H1 (cell line): Measurements from ENCODE around the gene RNF8. TPM values are rescaled to one million over a fixed set of nuclear protein-coding genes. Genes with fewer than 3 reads are reported as not detected.

ENCODE experiments used
- CTCF ChIA-PET: fragments of 300-600 bp; sonication (Branson Sonifier 250); formaldehyde crosslinking; loops from one replicate; lab custom pipeline; 2021; ENCODE audit not compliant: partially characterized antibody; lab: Charles Lee
- POLR2A ChIA-PET: fragments of 300-600 bp; sonication (Branson Sonifier 250); formaldehyde crosslinking; loops from one replicate; lab custom pipeline; 2021; ENCODE audit warnings: inconsistent platforms; ENCODE audit not compliant: partially characterized antibody; lab: Charles Lee
- DNase-seq, 2 experiments: peaks; one replicate each; pipeline versions ENCODE4 v3.0.0 to v3.0.0-alpha.2; 2010 to 2022; ENCODE audit warnings: low spot score in 2 of 2, low read depth in 1 of 2, mixed read lengths in 1 of 2
- FAIRE-seq: peaks from 2 replicates; lab custom pipeline; 2011; peaks lifted over from hg19 to GRCh38; lab: Jason Lieb, UNC
- H2AFZ ChIP-seq: 2 replicates; pipeline ENCODE4 v1.8.1; 2012; ENCODE audit warnings: low read length, inconsistent platforms
- H2AK5ac ChIP-seq: 2 replicates; pipeline ENCODE4 v1.6.1; 2013; ENCODE audit warnings: low read depth, low read length
- H2BK120ac ChIP-seq: replicated peaks from 2 replicates; pipeline ENCODE3; 2013; ENCODE audit warnings: low read depth, low read length, inconsistent platforms
- H2BK12ac ChIP-seq: 2 replicates; pipeline ENCODE4 v1.6.1; 2013; ENCODE audit warnings: low read depth, low read length
- H2BK15ac ChIP-seq: 2 replicates; pipeline ENCODE4 v1.6.1; 2013; ENCODE audit warnings: low read length
- H2BK20ac ChIP-seq: 2 replicates; pipeline ENCODE4 v1.6.1; 2013; ENCODE audit warnings: low read length
- H2BK5ac ChIP-seq: 2 replicates; pipeline ENCODE4 v1.6.1; 2013; ENCODE audit warnings: low read depth, low read length
- H3K14ac ChIP-seq: 2 replicates; pipeline ENCODE4 v1.6.1; 2013; ENCODE audit warnings: inconsistent platforms; ENCODE audit not compliant: insufficient read length
- H3K18ac ChIP-seq: 2 replicates; pipeline ENCODE4 v1.6.1; 2013; ENCODE audit warnings: low read length; ENCODE audit errors: extremely low read depth
- H3K23ac ChIP-seq: 2 replicates; pipeline ENCODE4 v1.6.1; 2013; ENCODE audit warnings: inconsistent platforms; ENCODE audit not compliant: insufficient read length
- H3K23me2 ChIP-seq: 2 replicates; pipeline ENCODE4 v1.6.1; 2013; ENCODE audit warnings: low read depth, low read length
- H3K27ac ChIP-seq: 2 replicates; pipeline ENCODE4 v1.6.1; 2011; ENCODE audit warnings: low read depth, low read length, inconsistent platforms
- H3K27me3 ChIP-seq, 4 experiments: replicated peaks in 1 of 4; 1 replicate in 1 of 4; 2 replicates in 3 of 4; pipeline versions ENCODE4 v1.6.1 to v1.8.1; 2011 to 2013; ENCODE audit warnings: low read length in 3 of 4, mild to moderate bottlenecking in 3 of 4, inconsistent platforms in 2 of 4, mixed read lengths in 2 of 4, moderate library complexity in 1 of 4; ENCODE audit not compliant: control insufficient read depth in 3 of 4, insufficient read depth in 3 of 4; ENCODE audit errors: extremely low read depth in 1 of 4
- H3K36me3 ChIP-seq, 4 experiments: 2 replicates each; pipeline versions ENCODE4 v1.6.1 to v1.8.1; 2011 to 2013; ENCODE audit warnings: mild to moderate bottlenecking in 4 of 4, low read length in 3 of 4, moderate library complexity in 2 of 4, control low read depth in 1 of 4, inconsistent platforms in 1 of 4; ENCODE audit not compliant: insufficient read depth in 4 of 4, control insufficient read depth in 2 of 4
- H3K4ac ChIP-seq: replicated peaks from 2 replicates; pipeline ENCODE3; 2013; ENCODE audit warnings: low read length, low read depth, mixed read lengths, inconsistent platforms; ENCODE audit not compliant: insufficient read length
- H3K4me1 ChIP-seq, 4 experiments: replicated peaks in 1 of 4; 1 replicate in 1 of 4; 2 replicates in 3 of 4; pipeline versions ENCODE4 v1.6.1 to v1.8.1; 2011 to 2013; ENCODE audit warnings: low read length in 3 of 4, inconsistent platforms in 2 of 4, mixed read lengths in 1 of 4; ENCODE audit not compliant: insufficient read depth in 4 of 4, control insufficient read depth in 3 of 4
- H3K4me2 ChIP-seq, 2 experiments: 2 replicates each; pipeline versions ENCODE4 v1.6.1 to v1.8.1; 2011 to 2013; ENCODE audit warnings: low read depth in 2 of 2, low read length in 2 of 2, control low read depth in 1 of 2, inconsistent platforms in 1 of 2, mild to moderate bottlenecking in 1 of 2; ENCODE audit not compliant: insufficient read depth in 1 of 2
- H3K4me3 ChIP-seq, 4 experiments: fragments of 200-600, 300-600 bp in 1 of 4; sonication (generic), shearing (Covaris generic), sonication (Bioruptor Twin) in 1 of 4; 2 replicates each; pipeline versions ENCODE4 v1.5.1 to v1.8.1; 2011 to 2016; ENCODE audit warnings: low read length in 4 of 4, low read depth in 3 of 4, control low read depth in 2 of 4, inconsistent platforms in 2 of 4, mild to moderate bottlenecking in 2 of 4, mixed read lengths in 1 of 4, moderate library complexity in 1 of 4; ENCODE audit not compliant: insufficient read depth in 2 of 4; ENCODE audit errors: extremely low read depth in 1 of 4
- H3K56ac ChIP-seq: replicated peaks from 2 replicates; pipeline ENCODE3; 2013; ENCODE audit warnings: low read depth, mild to moderate bottlenecking, mixed read lengths, low read length, inconsistent platforms; ENCODE audit not compliant: insufficient read length
- H3K79me1 ChIP-seq: 2 replicates; pipeline ENCODE4 v1.6.1; 2013; ENCODE audit warnings: low read depth, low read length, control low read depth
- H3K79me2 ChIP-seq, 2 experiments: 2 replicates each; pipeline versions ENCODE4 v1.6.1 to v1.8.1; 2012 to 2013; ENCODE audit warnings: low read length in 2 of 2, mild to moderate bottlenecking in 2 of 2, inconsistent platforms in 1 of 2; ENCODE audit not compliant: insufficient read depth in 2 of 2, control insufficient read depth in 1 of 2
- H3K9ac ChIP-seq, 4 experiments: replicated peaks in 1 of 4; 1 replicate in 1 of 4; 2 replicates in 3 of 4; pipeline versions ENCODE4 v1.6.1 to v1.8.1; 2011 to 2013; ENCODE audit warnings: low read depth in 3 of 4, low read length in 3 of 4, control low read depth in 2 of 4, mild to moderate bottlenecking in 2 of 4, moderate library complexity in 2 of 4, inconsistent platforms in 1 of 4; ENCODE audit errors: extremely low read depth in 1 of 4
- H3K9me3 ChIP-seq, 2 experiments: 2 replicates each; pipeline versions ENCODE4 v1.6.1 to v1.8.1; 2012 to 2013; ENCODE audit warnings: mild to moderate bottlenecking in 2 of 2, moderate library complexity in 2 of 2, control low read depth in 1 of 2, inconsistent platforms in 1 of 2, low read depth in 1 of 2, low read length in 1 of 2, mixed read lengths in 1 of 2; ENCODE audit not compliant: insufficient read depth in 2 of 2
- H4K20me1 ChIP-seq, 2 experiments: replicated peaks in 1 of 2; 2 replicates each; pipeline versions ENCODE3 to v1.8.1; 2011 to 2013; ENCODE audit warnings: inconsistent platforms in 2 of 2, low read length in 2 of 2, mild to moderate bottlenecking in 1 of 2; ENCODE audit not compliant: insufficient read depth in 2 of 2, control insufficient read depth in 1 of 2
- H4K5ac ChIP-seq: 2 replicates; pipeline ENCODE4 v1.6.1; 2013; ENCODE audit warnings: low read length, low read depth, mixed read lengths, inconsistent platforms; ENCODE audit not compliant: insufficient read length
- H4K8ac ChIP-seq: 2 replicates; pipeline ENCODE4 v1.8.0; 2013; ENCODE audit warnings: mild to moderate bottlenecking, moderate library complexity, low read length, inconsistent platforms; ENCODE audit not compliant: insufficient read depth; ENCODE audit errors: extremely low read depth
- H4K91ac ChIP-seq: replicated peaks from 2 replicates; pipeline ENCODE3; 2013; ENCODE audit warnings: low read length, mixed read lengths, inconsistent platforms; ENCODE audit not compliant: insufficient read length
- ASH2L ChIP-seq: fragments of 200-600, 300-600 bp; sonication (generic); IDR thresholded peaks from one replicate; pipeline ENCODE4 v1.7.1; 2017; ENCODE audit warnings: low read length
- BACH1 ChIP-seq: IDR thresholded peaks from 2 replicates; pipeline ENCODE4 v1.6.1; 2012; ENCODE audit warnings: low read length, improper control_type of control experiment
- BCL11A ChIP-seq, 2 experiments: IDR thresholded peaks; one replicate each; pipeline ENCODE4 v1.6.1; 2011; ENCODE audit warnings: low read depth in 2 of 2, low read length in 2 of 2, mild to moderate bottlenecking in 2 of 2
- CEBPB ChIP-seq: IDR thresholded peaks from 2 replicates; pipeline ENCODE4 v1.6.1; 2012; ENCODE audit warnings: low read depth, low read length
- CREB1 ChIP-seq: IDR thresholded peaks from 2 replicates; pipeline ENCODE4 v1.6.1; 2012; ENCODE audit warnings: inconsistent platforms
- EGR1 ChIP-seq: IDR thresholded peaks from 2 replicates; pipeline ENCODE4 v1.6.1; 2011; ENCODE audit warnings: low read depth, low read length, borderline replicate concordance
- HDAC6 ChIP-seq: IDR thresholded peaks from one replicate; pipeline ENCODE4 v1.7.1; 2012; ENCODE audit warnings: low read depth, mild to moderate bottlenecking, inconsistent platforms, low read length, moderate library complexity
- JUND ChIP-seq: IDR thresholded peaks from 2 replicates; pipeline ENCODE4 v1.6.1; 2011; ENCODE audit warnings: mild to moderate bottlenecking, improper control_type of control experiment, low read length
- KDM1A ChIP-seq: fragments of 200-600, 300-600 bp; sonication (generic); IDR thresholded peaks from 2 replicates; pipeline ENCODE4 v1.7.1; 2016; ENCODE audit warnings: mild to moderate bottlenecking, low read length, borderline replicate concordance
- KDM4A ChIP-seq: IDR thresholded peaks from one replicate; pipeline ENCODE4 v1.7.1; 2012; ENCODE audit warnings: low read depth, mild to moderate bottlenecking, moderate library complexity, low read length, inconsistent platforms; ENCODE audit not compliant: severe bottlenecking
- MAFK ChIP-seq: IDR thresholded peaks from 2 replicates; pipeline ENCODE4 v1.6.1; 2012; ENCODE audit warnings: low read depth, mild to moderate bottlenecking, improper control_type of control experiment, low read length
- PHF8 ChIP-seq: fragments of 200-600 bp; sonication (generic); conservative IDR thresholded peaks from 2 replicates; pipeline ENCODE4 v1.7.1; 2012; ENCODE audit warnings: low read depth, mild to moderate bottlenecking, inconsistent platforms, low read length, moderate library complexity
- POLR2AphosphoS5 ChIP-seq: IDR thresholded peaks from 2 replicates; pipeline ENCODE4 v1.6.1; 2011; ENCODE audit warnings: low read depth, low read length
- RFX5 ChIP-seq: IDR thresholded peaks from 2 replicates; pipeline ENCODE4 v1.6.1; 2011; ENCODE audit warnings: low read depth, low read length, improper control_type of control experiment, borderline replicate concordance
- SIN3A ChIP-seq, 2 experiments: IDR thresholded peaks in 1 of 2; conservative IDR thresholded peaks in 1 of 2; 2 replicates each; pipeline ENCODE4 v1.6.1; 2011 to 2012; ENCODE audit warnings: low read length in 2 of 2, improper control_type of control experiment in 1 of 2, low read depth in 1 of 2, mild to moderate bottlenecking in 1 of 2
- SIX5 ChIP-seq: IDR thresholded peaks from 2 replicates; pipeline ENCODE4 v1.6.1; 2011; ENCODE audit warnings: mild to moderate bottlenecking, low read depth, low read length
- SRF ChIP-seq: IDR thresholded peaks from 2 replicates; pipeline ENCODE4 v1.6.1; 2011; ENCODE audit warnings: mild to moderate bottlenecking, low read depth, low read length, moderate library complexity
- WGBS, 2 experiments: shearing (Covaris generic) in 1 of 2; methylation state at CpG; one replicate each; pipeline versions ENCODE4 v1.1.6 to v1.1.7; 2013 to 2015; ENCODE audit warnings: low lambda C conversion rate in 2 of 2, mixed read lengths in 2 of 2, inconsistent platforms in 1 of 2, low coverage in 1 of 2, missing lambda C conversion rate in 1 of 2; ENCODE audit not compliant: insufficient replicate concordance in 2 of 2, insufficient coverage in 1 of 2, insufficient read length in 1 of 2; ENCODE audit errors: extremely low coverage in 1 of 2, missing lambda C conversion rate in 1 of 2; 5-methylcytosine and 5-hydroxymethylcytosine counted together
- polyA plus RNA-seq, 7 experiments: library from polyadenylated mRNA; depleted of rRNA in 3 of 7; stranded (reverse) in 5 of 7; unstranded in 2 of 7; fragments of >200 nt in 5 of 7; fragments of 200-250 nt in 2 of 7; gene quantifications; 1 replicate in 5 of 7; 2 replicates in 1 of 7; 4 replicates in 1 of 7; pipeline versions ENCODE4 v1.2.1 to v1.2.3, GENCODE V29; 2011 to 2013; ENCODE audit warnings: missing spikeins in 2 of 7, mixed read lengths in 2 of 7
- total RNA-seq: library from RNA; stranded (reverse); fragmentation: NEBNext Ultra II Directional; extraction: Animal tissue kit (Norgen Biotek cat#: 25700); gene quantifications from 2 replicates; pipeline ENCODE4 v1.2.1, GENCODE V29; 2021

Gene RNF8
- total and polyA plus RNA-seq, 2 of the 8 experiments (the other 6 are each of a cell fraction or from before 2014, with no cell fraction given), result 20.3 to 44.7 TPM

- no peak for DNase-seq
- no peaks in the 10 kb centered on the region for H3K23me2 ChIP-seq
- no peak overlapping the region for H2BK5ac ChIP-seq
- H2BK120ac ChIP-seq, result no peak overlapping the region
- no peak overlapping the region for H2BK15ac ChIP-seq
- H3K79me2 ChIP-seq, result no peaks in the 10 kb centered on the region
- no peak overlapping the region for H2BK20ac ChIP-seq
- no peak overlapping the region for H3K27ac ChIP-seq
- H3K79me1 ChIP-seq, result no peaks in the 10 kb centered on the region
- 87% methylated on average over 4 of the region's 4 CpGs; no CpG with 5 or more reads in 1 of the 2 experiments for WGBS, 2 experiments
- H3K4me1 ChIP-seq, result no peaks in the 10 kb centered on the region
- H4K8ac ChIP-seq, result no peak overlapping the region
- ChIA-PET POLR2A (no interaction called here), CTCF (no interaction called here)
- no peak overlapping the region for H2AFZ ChIP-seq
- H3K27me3 ChIP-seq, result no peaks in the 10 kb centered on the region; a peak in 2 of 7 replicates
- H3K14ac ChIP-seq, result no peak overlapping the region
- H3K4me2 ChIP-seq, result no peak overlapping the region
- no peak overlapping the region for H3K23ac ChIP-seq
- no peaks in the 10 kb centered on the region for H3K9me3 ChIP-seq
- no peaks in the 10 kb centered on the region for H3K36me3 ChIP-seq
- H4K20me1 ChIP-seq, result no peaks in the 10 kb centered on the region
- no peak for FAIRE-seq
- H2BK12ac ChIP-seq, result no peak overlapping the region
- no peak overlapping the region for H4K5ac ChIP-seq
- H3K56ac ChIP-seq, result no peak overlapping the region
- TF ChIP-seq RFX5, result no peak
- TF ChIP-seq ASH2L, result no peak
- no peak for TF ChIP-seq BCL11A (IDR thresholded peaks at IDR 0.05; ENCODE audit: low read depth in 2 of 2, low read length in 2 of 2)
- no peak for TF ChIP-seq SIN3A (conservative IDR thresholded peaks at IDR 0.05 in 1 of 2, IDR thresholded peaks at IDR 0.05 in 1 of 2; ENCODE audit: low read depth in 1 of 2, low read length in 2 of 2)
- TF ChIP-seq EGR1, result no peak
- no peak for TF ChIP-seq KDM4A
- no peak for TF ChIP-seq MAFK
- TF ChIP-seq SRF, result no peak
- no peak for TF ChIP-seq JUND
- no peak for TF ChIP-seq BACH1
- no peak for TF ChIP-seq CEBPB
- TF ChIP-seq SIX5, result no peak
- no peak for TF ChIP-seq POLR2AphosphoS5
- no peak for TF ChIP-seq HDAC6
- no peak for TF ChIP-seq KDM1A
- TF ChIP-seq CREB1, result no peak
- no peak for TF ChIP-seq PHF8
- TF ChIP-seq, all 59 proteins: peak for 0
- Histone ChIP-seq H3K9ac (no peak overlapping the region), H4K91ac (no peak overlapping the region), H3K18ac (no peak overlapping the region), H2AK5ac (no peak overlapping the region), H3K4ac (no peak overlapping the region), H3K4me3 (no peak overlapping the region)
Observed at GRCh38 chr6:37347670-37348111, 6.1 kb upstream of the RNF8 start.
